ENCODE data around the gene ZSCAN12. TPM values are rescaled to one million over a fixed set of nuclear protein-coding genes. Genes with fewer than 3 reads are reported as not detected.
"Not testable (repeated sequence)": the region's sequence is repeated elsewhere in the genome, so short reads cannot be mapped to it uniquely, and the experiment has no call there.

Gene ZSCAN12
- total RNA-seq, 4 donors from 2014 or later, result 1.2 to 3.2 (median 2.3) TPM

- TF ChIP-seq POLR2A (IDR thresholded peaks at IDR 0.05), result no peak
- no peak for TF ChIP-seq EP300 (IDR thresholded peaks at IDR 0.05)
- TF ChIP-seq POLR2AphosphoS5 (IDR thresholded peaks at IDR 0.05), result no peak
- no peak for TF ChIP-seq CTCF (IDR thresholded peaks at IDR 0.05)
- Histone ChIP-seq H3K4me3 (no peak overlapping the region), H3K27ac (no peak overlapping the region), H3K27me3 (no peaks in the 10 kb centered on the region), H3K9me3 (no peaks in the 10 kb centered on the region), H3K4me1 (no peaks in the 10 kb centered on the region), H3K36me3 (peaks cover 24% of the 10 kb centered on the region)
- no peak for DNase-seq (ENCODE audit: low spot score in 2 of 2)
- WGBS, result 68% methylated on average over 2 of the region's 2 CpGs
Observed at GRCh38 chr6:28370440-28370839, 29.1 kb downstream of the ZSCAN12 start.

- no peaks in the 10 kb centered on the region for H3K4me1 ChIP-seq
- H3K4me3 ChIP-seq, result no peak overlapping the region
- peaks cover 34% of the 10 kb centered on the region for H3K36me3 ChIP-seq
- 92% methylated on average over 3 of the region's 3 CpGs for WGBS
- H3K9me3 ChIP-seq, result no peaks in the 10 kb centered on the region
- H3K27me3 ChIP-seq, result no peaks in the 10 kb centered on the region
- no peak for DNase-seq (ENCODE audit: low spot score in 2 of 2)
- TF ChIP-seq CTCF (IDR thresholded peaks at IDR 0.05), result no peak
- H3K27ac ChIP-seq, result no peak overlapping the region
Observed at GRCh38 chr6:28369463-28369862, 30.1 kb downstream of the ZSCAN12 start.

GRCh38 chr6:28368522-28368921, 31.0 kb downstream of the ZSCAN12 start:
- TF ChIP-seq EP300 (IDR thresholded peaks at IDR 0.05), result no peak
- no peak for TF ChIP-seq CTCF (IDR thresholded peaks at IDR 0.05)
- TF ChIP-seq POLR2A (IDR thresholded peaks at IDR 0.05), result no peak
- TF ChIP-seq POLR2AphosphoS5 (IDR thresholded peaks at IDR 0.05), result no peak
- Histone ChIP-seq H3K27ac (no peak overlapping the region), H3K27me3 (no peaks in the 10 kb centered on the region), H3K4me1 (no peaks in the 10 kb centered on the region), H3K4me3 (no peak overlapping the region), H3K9me3 (no peaks in the 10 kb centered on the region), H3K36me3 (peaks cover 44% of the 10 kb centered on the region)
- WGBS, result 86% methylated on average over 4 of the region's 4 CpGs
- DNase-seq (ENCODE audit: low spot score in 2 of 2), result no peak

GRCh38 chr6:28365590-28365989, 34.0 kb downstream of the ZSCAN12 start:
- not testable (repeated sequence) for H3K27me3 ChIP-seq; H3K9me3 ChIP-seq; H3K4me1 ChIP-seq; DNase-seq (ENCODE audit: low spot score in 2 of 2); H3K27ac ChIP-seq; H3K4me3 ChIP-seq
- H3K36me3 ChIP-seq, result peaks cover 53% of the 10 kb centered on the region
- 91% methylated on average over 4 of the region's 4 CpGs for WGBS

- TF ChIP-seq CTCF (IDR thresholded peaks at IDR 0.05) (no peak), EP300 (IDR thresholded peaks at IDR 0.05) (no peak), POLR2A (IDR thresholded peaks at IDR 0.05) (no peak)
- 89% methylated on average over 2 of the region's 2 CpGs for WGBS
Observed at GRCh38 chr6:28360961-28361360, 38.6 kb downstream of the ZSCAN12 start.

GRCh38 chr6:28359562-28359961, 40.0 kb downstream of the ZSCAN12 start:
- whole genome bisulfite sequencing, result 97% methylated on average over 7 of the region's 16 CpGs
- not testable (repeated sequence) for DNase-seq (ENCODE audit: low spot score in 2 of 2); H3K27ac ChIP-seq; H3K4me3 ChIP-seq; H3K27me3 ChIP-seq; H3K9me3 ChIP-seq
- H3K4me1 ChIP-seq, result peaks cover 18% of the 10 kb centered on the region
- peaks cover 30% of the 10 kb centered on the region for H3K36me3 ChIP-seq

More at GRCh38 chr6:28360961-28361360, 38.6 kb downstream of the ZSCAN12 start:
- Histone ChIP-seq H3K9me3 (no peaks in the 10 kb centered on the region), H3K27me3 (no peaks in the 10 kb centered on the region), H3K4me3 (no peak overlapping the region), H3K36me3 (peaks cover 44% of the 10 kb centered on the region), H3K4me1 (peaks cover 4% of the 10 kb centered on the region), H3K27ac (no peak overlapping the region)
- no peak for DNase-seq (ENCODE audit: low spot score in 2 of 2)

Measured in suprapubic skin (tissue), 4 donors.